ENCODE results near the gene KDM2A.
"Not testable (repeated sequence)": the region's sequence is repeated elsewhere in the genome, so short reads cannot be mapped to it uniquely, and the experiment has no call there.

The KDM2A gene

DNA sequence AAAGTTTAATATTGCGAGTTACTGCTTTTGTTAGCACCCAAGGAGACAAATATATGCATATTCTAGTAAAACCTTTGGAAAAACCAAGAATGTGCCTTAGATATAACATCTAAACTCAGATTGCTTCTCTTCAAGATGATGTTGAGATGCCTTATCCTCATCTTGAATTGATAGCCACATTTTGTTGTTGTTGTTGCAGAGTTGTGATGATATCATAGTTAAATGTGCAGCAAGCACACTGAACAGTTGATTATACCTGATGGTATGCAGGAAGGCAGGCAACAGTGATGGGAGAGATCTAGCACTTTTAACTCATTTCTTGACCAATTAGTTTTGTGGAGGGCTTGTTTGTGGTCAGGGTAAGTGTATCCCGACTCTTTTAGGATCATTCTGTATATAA is 48.0 kb downstream of the KDM2A start:
- no peak for DNase-seq (ENCODE audit: low read depth in 2 of 2, low spot score in 1 of 2)

DNA sequence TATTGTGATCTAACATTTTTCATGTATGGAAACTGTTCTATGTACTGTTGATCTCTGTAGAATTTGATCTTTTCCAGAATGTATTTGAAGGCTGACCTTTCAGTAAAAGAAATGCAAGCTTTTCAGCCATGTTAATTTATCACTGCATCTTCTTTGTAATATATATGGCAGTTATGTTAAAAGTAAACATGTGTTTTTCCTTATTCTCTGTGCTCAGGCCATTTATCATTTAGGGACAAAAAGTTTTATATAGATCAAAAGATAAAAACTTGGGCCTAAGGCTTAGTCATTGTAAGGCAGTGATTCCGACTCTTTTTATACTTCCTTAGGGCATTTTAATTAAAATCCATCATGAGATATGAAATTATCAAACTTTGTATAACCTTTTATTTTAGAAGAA is 48.7 kb downstream of the KDM2A start:
- DNase-seq (ENCODE audit: low read depth in 2 of 2, low spot score in 1 of 2): no peak

DNA sequence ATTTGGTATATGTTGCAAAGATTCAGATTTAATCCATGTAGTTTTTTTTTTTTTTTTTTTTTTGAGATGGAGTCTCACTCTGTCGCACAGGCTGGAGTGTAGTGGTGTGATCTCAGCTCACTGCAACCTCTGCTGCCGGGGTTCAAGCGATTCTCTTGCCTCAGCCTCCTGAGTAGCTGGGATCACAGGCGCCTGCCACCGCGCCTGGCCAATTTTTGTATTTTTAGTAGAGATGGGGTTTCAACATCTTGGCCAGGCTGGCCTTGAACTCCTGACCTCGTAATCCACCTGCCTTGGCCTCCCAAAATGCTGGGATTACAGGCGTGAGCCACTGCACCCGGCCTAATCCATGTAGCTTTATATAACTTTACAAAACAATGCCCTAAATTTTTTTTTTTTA is 49.8 kb downstream of the KDM2A start:
- not testable (repeated sequence) for DNase-seq (ENCODE audit: low read depth in 2 of 2, low spot score in 1 of 2)

DNA sequence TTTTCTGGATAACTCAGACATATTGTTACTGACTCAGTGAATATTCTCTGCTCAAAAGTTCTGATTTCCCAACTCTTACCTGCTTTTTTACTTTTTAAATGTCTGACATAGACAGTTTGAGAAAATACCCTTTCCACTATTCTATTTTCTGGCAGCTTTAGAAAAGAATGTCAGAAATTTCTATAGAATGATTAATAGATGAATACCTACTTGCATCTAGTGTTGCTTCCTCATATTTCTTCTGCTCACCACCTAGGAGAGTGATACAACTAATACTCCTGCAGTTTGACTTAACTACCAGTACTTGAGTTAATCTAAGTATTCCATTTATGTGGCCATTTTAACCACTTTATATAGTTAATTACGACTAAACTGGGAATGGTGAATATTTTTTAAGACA is 55.2 kb downstream of the KDM2A start:
- DNase-seq (ENCODE audit: low read depth in 2 of 2, low spot score in 1 of 2): no peak

DNA sequence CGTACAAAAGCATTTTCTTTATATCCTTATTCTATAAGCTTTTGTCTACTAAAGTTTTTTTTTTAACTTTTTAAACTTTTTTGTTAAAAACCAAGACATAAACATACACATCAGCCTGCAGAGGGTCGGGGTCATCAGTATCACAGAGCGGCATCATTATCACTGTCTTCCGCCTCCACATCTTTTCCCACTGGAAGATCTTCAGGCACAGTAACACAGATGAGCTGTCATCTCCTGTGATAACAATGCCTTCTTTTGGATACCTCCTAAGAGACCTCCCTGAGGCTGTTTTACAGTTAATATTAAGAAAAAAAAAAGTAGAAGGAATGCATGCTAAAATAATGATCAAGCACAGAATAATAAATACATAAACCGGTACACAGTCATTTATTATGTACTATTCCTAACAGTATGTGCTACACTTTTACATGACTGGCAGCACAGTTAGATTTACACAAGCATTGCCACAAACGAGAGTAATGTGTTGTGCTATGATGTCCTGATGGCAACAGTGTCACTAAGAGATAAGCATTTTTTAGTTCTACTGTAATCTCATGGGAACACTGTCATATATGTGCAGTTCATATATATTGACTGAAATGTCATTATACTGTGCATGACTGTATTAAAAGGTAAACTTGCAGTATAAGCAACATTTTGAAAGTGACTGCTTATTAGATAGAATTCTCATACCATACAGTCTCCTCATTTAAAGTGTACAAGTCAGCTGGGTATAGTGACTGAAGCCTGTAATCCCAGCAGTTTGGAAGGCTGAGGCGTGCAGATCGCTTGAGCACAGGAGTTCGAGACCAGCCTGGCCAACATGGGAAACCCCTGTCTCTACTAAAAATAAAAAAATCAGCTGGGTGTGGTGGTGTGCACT is 58.6 kb downstream of the KDM2A start:
- no peak for DNase-seq (ENCODE audit: low read depth in 2 of 2, low spot score in 1 of 2)

DNA sequence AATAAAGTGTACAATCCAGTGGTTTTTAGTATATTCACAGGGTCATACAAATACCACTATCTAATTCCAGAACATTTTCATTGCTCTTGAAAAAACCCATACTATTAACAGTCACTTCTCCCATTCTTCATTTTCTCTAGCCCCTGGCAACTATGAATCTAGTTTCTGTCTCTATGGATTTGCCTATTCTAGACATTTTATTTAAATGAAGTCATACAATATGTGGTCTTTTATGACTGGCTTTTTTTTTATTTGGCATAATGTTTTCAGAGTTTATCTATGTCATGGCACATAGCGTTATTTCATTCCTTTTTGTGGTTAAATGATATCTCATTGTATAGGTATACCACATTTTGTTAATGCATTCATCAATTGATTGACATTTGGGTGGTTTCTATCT is 59.4 kb downstream of the KDM2A start:
- DNase-seq (ENCODE audit: low read depth in 2 of 2, low spot score in 1 of 2): no peak

DNA sequence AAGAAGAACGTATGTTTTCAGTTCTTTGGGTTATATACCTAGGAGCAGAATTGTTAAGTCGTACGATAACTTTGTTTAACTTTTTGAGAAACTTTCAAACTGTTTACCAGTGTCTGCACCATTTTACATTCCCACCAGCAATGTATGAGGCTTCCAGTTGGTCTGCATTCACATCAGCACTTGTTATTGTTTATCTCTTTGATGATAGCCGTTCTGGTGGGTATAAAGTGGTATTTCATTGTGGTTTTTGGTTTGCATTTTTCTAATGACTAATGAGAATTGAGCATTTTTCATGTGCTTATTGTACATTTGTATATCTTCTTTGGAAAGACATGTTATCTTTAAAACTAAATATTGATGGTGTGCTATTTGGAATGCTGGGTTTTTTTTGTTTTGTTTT is 59.8 kb downstream of the KDM2A start:
- DNase-seq (ENCODE audit: low read depth in 2 of 2, low spot score in 1 of 2): no peak

DNA sequence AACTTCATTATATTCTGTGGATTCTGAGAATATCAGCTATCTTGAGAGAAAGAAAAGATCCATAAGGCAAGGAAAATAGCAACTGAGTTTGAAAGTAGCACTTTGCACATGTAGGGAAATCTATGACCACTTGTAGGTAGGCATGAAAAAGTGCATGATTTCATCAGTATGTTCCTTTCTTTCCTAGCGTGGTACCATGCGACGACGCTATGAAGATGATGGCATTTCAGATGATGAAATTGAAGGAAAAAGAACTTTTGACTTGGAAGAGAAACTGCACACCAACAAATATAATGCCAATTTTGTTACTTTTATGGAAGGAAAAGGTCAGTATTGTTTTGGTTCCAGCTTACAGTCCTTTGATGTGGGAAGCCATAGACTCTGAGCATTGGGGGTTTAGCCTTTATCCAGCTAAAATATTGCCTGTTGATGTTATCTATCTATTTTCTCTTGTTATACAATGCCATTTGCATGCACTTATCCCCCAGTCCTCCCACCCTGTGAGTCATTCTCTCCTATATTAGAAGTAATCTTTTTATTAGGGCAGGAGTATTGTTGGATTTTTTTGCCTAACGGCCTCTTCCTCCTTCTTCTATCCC is 60.9 kb downstream of the KDM2A start:
- DNase-seq (ENCODE audit: low read depth in 2 of 2, low spot score in 1 of 2): no peak

DNA sequence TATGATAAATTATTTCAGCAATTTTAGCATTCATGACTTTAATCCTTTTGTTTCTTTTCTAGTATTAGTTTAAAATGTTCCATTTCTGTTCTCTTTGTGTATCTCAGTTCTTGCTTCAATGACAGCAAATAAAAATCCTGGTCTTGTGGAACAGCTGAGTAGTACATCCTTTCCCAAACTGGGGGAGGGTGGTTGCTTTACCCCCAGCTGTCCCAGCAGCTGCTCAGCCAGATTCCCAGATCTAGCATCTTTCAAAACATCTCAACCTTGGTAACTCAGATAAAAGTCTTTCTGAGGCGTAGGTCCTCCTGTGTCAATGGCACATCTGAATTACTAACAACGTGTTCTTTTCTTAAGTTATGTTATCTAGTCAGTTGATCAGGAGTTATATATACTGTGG is 75.0 kb downstream of the KDM2A start:
- no peak for DNase-seq (ENCODE audit: low read depth in 2 of 2, low spot score in 1 of 2)

DNA sequence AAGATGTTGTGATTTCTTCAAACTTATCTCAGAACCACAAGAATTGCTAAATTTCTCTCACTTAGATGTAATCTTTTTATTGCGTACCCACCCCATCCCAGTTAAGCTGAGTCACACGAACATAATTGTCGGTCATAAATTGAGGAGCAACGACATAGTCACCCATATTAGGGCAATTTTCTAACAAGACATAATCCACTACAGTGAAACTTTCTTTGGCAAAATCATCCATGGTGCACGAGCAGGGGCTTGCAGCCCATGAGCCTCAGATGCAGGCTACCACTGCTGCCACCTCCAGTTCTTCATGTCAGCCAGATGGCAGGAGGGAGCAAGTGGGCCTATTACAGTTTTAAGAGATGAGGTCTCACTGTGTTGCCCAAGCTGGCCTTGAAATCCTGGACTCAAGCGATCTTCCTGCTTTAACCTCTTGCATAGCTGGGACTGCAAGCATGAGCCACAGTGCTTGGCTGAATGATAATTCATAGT is 77.0 kb downstream of the KDM2A start:
- no peak for DNase-seq (ENCODE audit: low read depth in 2 of 2, low spot score in 1 of 2)

DNA sequence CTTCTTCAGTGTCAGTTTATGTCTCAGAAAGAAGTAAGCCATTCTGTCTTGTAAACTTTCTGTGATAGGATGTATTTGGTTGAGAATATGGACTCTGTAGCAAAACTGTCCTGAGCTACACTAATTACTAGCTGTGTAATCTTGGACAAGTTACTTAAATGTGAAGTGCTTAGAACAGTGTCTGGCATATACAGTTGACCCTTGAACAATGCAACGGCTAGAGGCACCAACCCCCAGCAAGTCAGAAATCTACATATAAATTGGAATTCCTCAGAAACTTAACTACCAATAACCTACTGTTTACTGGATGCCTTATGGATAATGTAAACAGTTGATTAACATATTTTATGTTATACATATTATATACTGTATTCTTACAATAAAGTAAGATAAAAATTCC is 78.5 kb downstream of the KDM2A start:
- no peak for DNase-seq (ENCODE audit: low read depth in 2 of 2, low spot score in 1 of 2)

DNA sequence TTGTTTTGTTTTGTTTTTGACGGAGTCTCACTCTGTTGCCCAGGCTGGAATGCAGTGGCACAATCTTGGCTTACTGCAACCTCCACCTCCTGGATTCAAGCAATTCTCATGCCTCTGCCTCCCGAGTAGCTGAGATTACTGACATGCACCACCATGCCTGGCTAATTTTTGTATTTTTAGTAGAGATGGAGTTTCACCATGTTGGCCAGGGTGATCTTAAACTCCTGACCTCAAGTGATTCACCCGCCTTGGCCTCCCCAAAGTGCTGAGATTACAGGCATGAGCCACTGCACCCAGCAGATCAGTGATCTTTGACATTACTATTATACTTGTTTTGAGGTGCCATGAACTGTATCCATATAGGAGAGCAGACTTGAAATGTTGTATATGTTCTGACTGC is 79.7 kb downstream of the KDM2A start:
- DNase-seq (ENCODE audit: low read depth in 2 of 2, low spot score in 1 of 2): not testable (repeated sequence)

DNA sequence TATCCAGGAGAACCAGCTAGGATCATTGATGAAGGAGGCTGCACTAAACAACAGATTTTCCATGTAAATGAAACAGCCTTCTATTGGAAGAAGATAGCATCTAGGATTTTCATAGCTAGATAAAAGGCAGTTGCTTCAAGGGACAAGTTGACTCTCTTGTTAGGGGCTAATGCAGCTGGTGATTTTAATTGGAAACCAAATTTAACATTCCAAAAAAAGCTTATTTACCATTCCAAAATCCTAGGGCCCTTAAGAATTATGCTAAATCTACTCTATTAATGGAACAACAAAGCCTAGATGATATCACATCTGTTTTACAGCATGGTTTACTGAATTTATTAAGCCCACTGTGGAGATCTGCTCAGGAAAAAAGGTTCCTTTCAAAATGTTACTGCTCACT is 80.7 kb downstream of the KDM2A start:
- DNase-seq (ENCODE audit: low read depth in 2 of 2, low spot score in 1 of 2): no peak

DNA sequence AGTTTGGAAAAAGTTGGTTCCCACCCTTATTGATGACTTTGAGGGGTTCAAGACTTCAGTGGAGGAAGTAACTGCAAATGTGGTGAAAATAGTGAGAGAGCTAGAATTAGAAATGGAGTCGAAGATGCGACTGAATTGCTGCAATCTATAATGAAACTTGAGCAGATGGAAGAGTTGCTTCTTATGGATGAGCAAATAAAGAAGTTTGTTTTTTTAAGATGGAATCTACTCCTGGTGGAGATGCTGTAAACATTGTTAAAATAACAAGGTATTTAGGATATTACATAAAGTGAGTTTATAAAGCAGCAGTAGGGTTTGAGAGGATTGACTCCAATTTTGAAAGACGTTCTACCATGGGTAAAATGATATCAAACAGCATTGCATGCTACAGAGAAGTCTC is 83.0 kb downstream of the KDM2A start:
- no peak for DNase-seq (ENCODE audit: low read depth in 2 of 2, low spot score in 1 of 2)

DNA sequence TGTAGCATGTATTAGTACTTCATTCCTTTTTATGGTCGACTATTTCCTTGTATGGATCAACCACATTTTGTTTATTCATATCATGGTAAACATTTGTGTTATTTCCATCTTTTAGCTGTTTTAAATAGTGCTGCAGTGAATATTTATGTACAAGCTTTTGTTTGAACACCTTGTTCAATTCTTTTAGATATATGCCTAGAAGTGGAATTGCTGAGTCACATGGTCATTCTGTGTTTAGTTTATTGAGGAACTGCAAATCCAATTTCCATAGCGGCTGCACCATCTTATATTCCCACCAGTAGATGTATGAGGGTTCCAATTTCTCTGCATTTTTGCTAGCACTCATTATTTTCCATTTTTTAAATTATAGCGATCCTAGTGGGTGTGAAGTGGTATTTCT is 85.8 kb downstream of the KDM2A start:
- no peak for DNase-seq (ENCODE audit: low read depth in 2 of 2, low spot score in 1 of 2)

DNA sequence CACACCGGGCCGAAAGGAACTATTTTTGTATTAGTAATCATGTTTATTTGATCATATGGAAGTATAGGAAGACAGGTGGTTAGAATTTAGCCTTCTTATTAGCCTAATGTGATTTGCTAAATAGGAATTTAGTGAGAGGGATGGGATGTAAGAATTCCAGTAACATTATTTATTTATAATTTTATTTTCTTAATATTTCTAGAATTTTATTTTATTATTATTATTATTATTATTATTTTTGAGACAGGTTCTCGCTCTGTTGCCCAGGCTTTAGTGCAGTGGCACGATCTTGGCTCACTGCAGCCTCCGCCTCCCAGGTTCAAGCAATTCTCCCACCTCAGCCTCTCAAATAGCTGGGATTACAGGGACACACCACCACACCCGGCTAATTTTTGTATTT is 90.2 kb downstream of the KDM2A start:
- DNase-seq (ENCODE audit: low read depth in 2 of 2, low spot score in 1 of 2): not testable (repeated sequence)

DNA sequence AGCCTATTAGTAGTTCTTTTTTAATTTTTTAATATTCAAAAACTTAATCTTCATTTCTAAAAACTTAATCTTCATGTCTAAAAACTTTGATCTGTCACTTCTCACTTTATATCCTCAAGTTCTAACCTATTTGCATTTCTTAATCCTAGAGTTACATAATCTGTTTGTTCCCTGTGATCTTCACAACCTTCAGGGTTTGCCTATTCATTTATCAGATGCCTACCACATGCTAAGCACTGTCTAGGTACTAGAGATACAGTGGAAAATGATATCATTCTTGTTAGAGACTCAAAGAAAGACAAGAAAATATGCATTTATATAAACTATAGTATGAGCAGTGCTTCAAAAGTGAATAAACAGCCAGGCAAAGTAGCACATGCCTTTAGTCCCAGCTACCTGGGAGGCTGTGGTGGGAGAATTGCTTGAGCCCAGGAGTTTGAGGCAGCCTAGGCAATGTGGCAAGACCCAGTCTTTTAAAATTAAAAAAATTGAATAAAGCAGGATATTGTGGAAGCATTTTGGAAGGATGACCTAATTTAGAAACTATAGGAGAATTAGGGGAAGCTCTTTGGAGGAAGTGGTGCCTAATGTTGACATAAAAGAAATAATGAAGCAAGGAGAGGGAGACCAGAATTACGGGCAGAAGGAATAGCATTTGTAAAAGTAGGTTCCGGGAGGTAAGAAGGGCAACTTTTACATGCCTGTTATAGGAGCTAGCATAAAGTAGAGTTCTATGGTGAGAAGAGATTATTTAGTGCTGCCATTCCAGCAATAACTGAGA is 92.8 kb downstream of the KDM2A start:
- DNase-seq (ENCODE audit: low read depth in 2 of 2, low spot score in 1 of 2): no peak

DNA sequence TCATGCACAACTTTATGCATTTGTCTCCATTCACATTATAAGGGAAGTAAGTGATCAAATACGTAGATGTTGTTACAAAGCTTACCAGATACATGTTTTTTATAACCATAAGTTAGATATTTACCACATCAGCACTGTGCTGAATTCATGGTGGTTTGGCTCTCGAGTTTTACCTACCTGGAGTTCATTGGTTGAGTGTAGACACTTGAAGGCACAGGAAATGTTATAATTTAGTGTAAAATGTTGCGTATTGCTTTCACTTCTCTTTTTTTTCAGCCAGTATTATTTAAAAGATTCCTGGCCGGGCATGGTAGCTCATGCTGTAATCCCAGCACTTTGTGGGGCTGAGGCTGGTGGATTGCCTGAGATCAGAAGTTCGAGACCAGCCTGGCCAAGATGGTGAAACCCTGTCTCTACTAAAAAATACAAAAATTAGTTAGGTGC is 94.1 kb downstream of the KDM2A start:
- DNase-seq (ENCODE audit: low read depth in 2 of 2, low spot score in 1 of 2): no peak

DNA sequence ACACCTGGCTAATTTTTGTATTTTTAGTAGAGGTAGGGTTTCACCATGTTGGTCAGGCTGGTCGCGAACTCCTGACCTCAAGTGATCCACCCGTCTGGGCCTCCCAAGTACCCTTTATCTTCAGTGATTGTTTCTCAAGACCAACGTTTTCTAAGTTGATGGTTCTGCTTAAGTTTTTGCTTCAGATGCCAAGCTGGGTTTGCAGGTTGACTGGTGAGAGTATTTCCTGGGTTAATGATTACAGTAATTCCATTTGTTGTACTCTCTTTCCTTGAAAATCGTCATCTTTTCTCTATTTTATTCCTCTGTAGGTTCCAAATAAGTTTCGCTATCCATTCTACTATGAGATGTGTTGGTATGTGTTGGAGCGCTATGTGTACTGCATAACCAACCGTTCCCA is 108.7 kb downstream of the KDM2A start:
- DNase-seq (ENCODE audit: low read depth in 2 of 2, low spot score in 1 of 2): no peak

DNA sequence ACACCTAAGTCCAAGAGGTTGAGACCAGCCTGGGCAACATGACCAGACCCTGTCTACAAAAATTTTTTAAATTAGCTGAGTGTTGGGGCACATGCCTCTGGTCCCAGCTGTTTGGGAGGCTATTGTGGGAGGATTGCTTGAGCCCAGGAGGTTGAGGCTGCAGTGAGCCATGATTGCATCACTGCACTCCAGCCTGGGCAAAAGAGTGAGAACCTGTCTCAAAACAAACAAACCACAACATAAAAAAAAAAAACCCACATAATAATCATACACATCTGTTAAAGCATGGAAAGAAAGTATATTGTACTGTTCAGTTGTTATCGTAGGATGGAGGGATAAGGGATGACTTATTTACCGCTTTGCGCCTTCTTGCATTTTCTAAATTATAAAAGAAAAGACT is 111.3 kb downstream of the KDM2A start:
- DNase-seq (ENCODE audit: low read depth in 2 of 2, low spot score in 1 of 2): no peak

DNA sequence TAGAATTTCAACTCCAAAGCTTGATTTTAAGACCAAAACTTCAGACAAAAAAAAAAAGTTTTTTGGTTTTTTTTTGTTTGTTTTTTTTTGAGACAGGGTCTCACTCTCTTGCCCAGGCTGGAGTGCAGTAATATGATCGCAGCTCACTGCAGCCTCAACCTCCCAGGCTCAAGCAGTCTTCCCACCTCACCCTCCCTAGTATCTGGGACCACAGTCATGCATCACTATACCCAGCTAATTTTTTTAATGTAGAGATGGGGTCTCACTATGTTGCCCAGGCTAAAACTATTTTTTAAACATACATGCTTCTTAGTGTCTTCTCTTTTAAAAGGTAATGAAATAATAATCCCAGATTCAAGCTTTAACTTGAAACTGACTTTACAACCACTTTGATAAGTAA is 111.8 kb downstream of the KDM2A start:
- no peak for DNase-seq (ENCODE audit: low read depth in 2 of 2, low spot score in 1 of 2)
